Urothelium cell line (cell line): ENCODE results near the gene PWP2.
"Not testable (repeated sequence)": the region's sequence is repeated elsewhere in the genome, so short reads cannot be mapped to it uniquely, and the experiment has no call there.

Source experiments
- DNase-seq: peaks from one replicate; pipeline ENCODE4 v3.0.0; 2011; ENCODE audit warnings: low spot score, mixed read lengths
- FAIRE-seq: peaks from 2 replicates; lab custom pipeline; 2011; peaks lifted over from hg19 to GRCh38; lab: Jason Lieb, UNC

The PWP2 gene

DNA sequence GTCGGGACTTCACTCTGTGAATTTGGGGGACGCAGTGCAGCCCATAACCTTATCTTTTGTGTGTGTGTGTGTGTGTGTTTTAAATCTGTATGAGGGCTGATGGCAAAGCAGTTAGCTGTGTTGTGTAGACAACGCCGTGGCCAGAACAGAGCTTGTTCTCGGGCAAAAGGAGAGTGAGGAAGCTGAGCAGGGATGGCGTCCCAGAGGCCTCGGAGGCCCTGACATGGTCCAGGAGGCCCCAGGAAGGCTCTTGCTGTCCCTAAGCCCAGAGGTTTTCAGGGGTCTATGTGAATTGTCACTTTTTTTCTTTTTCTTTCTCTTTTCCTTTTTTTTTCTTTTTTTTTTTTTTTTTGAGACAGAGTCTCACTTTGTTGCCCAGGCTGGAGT is 50.9 kb downstream of the PWP2 start:
- FAIRE-seq, DNase-seq: not testable (repeated sequence)

DNA sequence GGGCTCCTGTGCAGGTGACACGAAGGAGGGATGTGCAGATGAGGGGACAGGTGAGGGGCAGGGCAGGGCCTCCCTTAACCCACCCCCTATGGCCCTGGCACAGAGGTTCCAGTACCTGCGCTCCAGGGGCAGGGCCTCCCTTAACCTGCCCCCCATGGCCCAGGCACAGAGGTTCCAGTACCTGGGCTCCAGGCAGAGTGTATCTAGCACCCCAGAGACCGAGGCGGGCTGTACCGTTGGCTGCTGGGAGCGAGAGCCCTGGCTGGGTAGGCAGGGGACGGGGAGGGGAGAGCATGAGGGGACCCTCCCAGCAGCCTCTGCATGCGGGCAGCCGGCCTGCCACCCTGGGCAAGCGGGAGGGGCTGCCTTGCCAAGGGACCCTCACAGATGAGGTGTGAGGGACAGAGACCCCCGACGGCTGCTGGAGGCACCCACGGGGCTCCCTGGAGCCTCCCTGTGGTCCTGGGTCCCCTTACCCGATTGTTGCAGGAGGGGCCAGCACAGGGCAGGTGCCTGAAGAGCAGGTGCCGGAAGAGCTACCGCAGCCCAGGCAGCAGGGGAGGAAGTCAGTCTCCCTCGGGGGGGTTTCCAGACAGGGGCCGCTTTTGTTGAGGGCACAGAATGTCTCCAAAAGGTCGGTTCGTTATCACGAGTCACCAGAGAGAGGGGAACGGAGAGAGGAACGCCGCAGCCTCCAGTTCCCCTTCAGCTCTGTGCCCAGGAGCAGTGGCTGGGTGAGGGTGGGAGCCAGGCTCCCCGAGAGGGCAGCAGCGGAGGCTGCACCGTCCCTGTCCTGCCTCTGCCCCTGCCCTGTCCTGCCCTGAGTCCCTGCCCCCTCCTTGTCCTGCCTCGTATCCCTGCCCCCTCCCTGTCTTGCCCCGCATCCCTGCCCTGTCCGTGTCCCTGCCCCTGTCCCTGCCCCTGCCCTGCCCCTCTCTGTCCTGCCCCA is 52.4 kb downstream of the PWP2 start:
- not testable (repeated sequence) for DNase-seq, FAIRE-seq

DNA sequence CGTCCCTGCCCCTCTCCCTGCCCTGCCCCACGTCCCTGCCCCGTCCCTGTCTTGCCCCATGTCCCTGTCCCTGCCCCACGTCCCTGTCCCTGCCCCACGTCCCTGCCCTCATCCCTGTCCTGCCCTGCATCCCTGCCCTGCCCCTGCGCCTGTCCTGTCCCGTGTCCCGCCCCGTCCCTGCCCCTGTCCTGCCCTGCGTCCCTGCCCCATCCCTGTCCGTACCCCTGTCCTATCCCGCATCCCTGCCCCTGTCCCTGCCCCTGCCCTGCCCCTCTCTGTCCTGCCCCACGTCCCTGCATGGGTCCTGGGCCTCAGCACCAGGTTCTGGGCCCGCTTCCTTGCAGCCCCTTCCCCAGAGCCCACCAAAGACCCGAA is 53.1 kb downstream of the PWP2 start:
- not testable (repeated sequence) for DNase-seq, FAIRE-seq

DNA sequence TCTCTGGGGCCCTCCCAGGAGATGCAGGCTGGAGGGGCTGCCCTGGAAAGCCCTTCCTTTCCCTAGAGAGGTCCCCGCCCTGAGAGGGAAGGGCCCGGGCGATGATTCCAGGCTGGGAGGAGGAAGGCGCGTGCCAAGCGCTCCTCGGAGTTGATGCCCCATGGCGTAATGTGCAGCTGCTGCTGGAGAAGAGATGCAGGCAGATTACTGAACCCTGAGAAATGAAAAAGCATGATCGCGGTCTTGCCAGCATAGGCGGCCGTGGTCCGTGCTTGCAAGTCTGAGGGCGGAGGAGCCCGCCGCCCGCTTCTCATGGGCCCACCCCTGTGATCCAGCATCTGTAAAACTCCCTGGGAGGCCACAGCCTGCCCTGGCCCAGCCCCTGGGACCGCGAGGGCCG is 53.6 kb downstream of the PWP2 start:
- not testable (repeated sequence) for FAIRE-seq, DNase-seq

DNA sequence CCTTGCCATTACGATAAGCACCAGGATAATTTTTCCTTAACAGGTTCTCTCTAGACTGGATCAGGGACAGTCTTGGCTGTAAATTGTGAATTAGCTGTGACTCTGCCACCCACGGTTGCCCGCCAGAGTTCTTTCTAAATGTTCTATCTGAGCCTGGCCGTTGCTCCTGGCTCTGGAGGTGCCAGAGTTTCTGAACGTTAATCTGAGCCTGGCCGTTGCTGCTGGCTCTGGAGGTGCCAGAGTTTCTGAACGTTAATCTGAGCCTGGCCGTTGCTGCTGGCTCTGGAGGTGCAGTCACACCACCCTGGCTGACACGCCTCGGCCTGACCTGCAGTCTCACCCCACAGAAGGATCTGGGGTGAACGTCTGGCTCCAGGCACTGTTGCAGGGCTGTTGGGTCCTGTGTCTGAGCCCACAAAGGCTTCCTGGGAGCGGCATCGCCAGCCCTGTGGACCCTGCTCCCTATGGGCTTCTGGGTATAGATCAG is 56.0 kb downstream of the PWP2 start:
- FAIRE-seq, DNase-seq: not testable (repeated sequence)

DNA sequence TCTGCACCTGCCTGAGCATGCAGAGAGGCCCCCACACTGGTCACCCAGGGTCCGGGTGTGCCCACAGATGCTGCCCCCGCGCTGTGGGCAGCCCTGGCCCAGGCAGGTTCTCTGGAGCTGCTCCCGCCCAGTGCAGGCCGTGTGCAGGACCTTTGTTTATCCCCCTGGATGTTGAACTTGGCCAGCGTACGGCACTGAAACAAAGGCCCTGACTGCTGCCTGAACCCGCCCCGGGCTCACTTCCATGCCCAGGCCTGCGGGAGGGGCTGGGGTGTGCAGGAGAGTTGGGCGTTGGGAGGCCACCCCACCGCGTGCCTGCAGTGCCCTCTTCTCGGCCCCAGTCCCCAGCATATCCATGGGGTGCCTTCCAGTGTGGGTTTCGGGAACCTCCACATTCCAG is 58.7 kb downstream of the PWP2 start:
- DNase-seq, FAIRE-seq: not testable (repeated sequence)

DNA sequence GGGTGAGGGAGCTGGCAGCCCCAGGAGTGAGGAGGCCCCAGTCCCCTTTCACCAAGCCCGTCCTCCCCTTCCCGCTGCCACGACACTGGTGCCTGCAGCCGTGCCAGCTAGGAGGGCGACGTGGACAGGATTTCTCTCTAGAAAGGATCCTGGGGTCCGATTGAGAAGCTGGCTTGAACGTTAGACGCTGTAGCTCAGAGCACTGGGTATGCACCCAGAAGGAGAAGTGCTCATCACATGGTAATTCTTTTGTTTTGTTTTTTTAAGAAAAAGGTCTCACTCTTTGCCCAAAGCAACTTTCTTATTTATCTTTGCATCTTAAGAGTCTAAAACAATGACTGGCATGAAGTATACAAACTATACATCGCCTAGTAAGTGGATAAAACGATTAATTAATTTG is 60.3 kb downstream of the PWP2 start:
- FAIRE-seq, DNase-seq: not testable (repeated sequence)

DNA sequence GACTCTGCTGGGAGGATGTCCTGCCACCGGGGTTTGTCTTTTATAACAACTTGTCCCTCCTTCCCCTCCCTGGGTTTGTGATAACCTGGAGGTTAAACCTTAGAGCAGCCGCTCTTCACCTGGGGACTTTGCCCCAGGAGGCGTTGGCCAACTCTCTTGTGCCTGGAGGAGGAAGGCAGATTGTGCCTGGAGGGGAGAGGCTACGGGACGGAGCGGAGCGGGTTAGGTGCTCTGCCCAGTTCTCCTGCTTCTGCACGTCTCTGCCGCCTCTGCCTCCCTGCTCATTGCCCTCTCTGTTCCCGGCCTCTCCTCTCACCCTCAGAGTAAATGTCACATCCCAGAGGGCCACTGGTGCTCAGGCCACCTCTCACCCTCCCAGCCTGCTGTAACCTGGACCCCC is 63.1 kb downstream of the PWP2 start:
- FAIRE-seq, DNase-seq: not testable (repeated sequence)

DNA sequence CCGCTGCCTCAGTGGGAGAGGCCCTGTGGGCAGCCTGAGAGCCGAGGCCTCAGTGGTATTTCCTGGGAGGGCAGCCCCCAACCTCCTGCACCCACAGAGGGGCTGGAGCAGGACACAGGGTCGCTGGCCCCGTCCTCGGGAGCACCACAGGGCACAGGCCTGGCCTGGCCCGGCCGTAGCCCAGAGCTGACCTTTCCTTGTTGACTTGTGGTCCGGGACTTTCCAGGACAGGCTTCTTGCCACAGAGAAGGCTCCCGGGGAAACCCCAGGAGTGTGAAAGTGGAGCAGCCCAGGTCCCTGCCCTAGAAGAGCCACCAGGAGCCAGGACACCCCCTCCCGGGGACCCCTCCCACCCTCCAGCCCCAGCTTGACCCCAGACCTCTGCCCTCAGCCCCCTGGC is 63.7 kb downstream of the PWP2 start:
- DNase-seq, FAIRE-seq: not testable (repeated sequence)

DNA sequence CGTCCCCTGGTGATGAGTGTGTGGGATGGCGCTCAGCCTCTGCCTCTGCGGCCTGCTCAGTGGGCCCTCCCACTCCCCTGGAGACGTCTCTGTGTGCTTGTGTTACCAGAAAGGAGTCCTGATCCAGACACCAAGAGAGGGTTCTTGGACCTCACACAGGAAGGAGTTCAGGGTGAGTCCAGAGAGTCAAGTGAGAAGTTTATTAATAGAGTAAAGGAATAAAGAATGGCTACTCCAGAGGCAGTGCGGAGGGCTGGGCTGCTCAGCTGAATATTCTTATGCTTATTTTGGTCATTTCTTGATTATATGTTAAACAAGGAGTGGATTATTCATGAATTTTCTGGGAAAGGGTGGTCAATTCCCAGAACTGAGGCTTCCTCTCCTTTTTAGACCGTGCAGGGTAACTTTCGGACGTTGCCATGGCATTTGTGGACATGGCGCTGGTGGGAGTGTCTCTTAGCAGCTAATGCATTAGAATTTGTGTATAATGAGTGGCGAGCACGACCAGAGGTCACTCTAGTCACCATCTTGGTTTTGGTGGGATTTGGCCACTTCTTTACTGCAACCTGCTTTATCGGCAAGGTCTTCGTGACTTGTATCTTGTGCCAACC is 64.9 kb downstream of the PWP2 start:
- not testable (repeated sequence) for DNase-seq, FAIRE-seq

DNA sequence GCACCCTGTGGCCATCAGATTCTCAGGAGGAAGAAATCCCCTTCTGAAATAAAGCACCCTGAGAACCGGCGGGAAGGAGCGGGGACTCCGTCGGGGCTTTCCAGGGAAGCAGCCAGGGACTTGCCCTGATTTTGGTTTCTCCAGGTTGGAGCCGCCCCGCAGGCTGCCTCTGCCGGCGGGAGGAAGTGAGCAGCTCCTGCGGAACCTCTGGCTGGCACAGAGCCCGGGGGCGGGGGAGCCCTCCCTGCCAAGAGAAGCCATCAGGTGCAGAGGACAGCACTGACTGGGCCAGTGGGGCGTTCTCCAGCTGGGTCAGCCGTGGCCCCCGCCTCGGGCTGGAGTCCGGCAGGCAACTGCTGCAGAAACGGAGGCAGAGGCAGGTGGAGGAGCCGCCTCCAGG is 65.5 kb downstream of the PWP2 start:
- FAIRE-seq, DNase-seq: not testable (repeated sequence)

DNA sequence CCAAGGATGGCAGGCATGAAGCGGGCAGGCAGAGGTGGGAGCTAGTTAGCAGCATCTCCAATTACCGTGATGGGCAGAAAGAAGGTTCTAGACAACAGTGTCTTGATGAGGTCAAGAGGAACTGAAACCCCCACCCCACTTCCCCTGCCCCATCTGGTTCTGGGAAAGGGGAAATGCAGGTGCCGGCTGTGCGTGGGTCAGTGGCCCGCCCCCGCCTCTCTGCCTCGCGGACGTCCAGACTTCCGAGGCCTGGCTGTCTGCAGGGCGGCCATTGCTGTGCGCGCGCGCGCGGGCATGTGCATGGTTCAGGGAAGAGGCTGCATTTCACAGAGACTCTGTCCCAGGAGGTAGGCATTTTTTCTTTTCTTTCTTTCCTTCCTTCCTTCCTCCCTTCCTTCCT is 68.0 kb downstream of the PWP2 start:
- not testable (repeated sequence) for FAIRE-seq, DNase-seq

DNA sequence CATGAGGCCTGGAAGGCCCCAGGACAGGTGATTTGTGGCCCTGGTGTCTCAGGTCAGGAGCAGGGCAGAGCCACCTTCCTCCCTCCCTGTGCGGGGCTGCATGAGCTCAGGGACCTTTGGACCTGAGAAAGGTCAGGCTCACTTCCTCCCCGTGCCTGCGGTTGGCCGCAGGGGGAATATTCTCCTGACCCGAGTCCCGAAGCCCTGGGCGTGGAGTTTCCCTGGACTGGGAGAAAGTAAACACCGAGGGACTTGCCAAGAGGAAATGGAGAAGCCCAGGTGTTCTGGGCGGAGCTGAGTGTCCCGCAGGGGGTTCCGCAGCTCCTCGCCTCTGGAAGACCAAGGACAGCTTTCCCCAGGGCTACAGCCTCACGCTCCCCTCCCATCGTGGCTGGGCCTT is 68.9 kb downstream of the PWP2 start:
- FAIRE-seq, DNase-seq: not testable (repeated sequence)
